ENCODE results near the gene E2F6.

GRCh38 chr2:11465110-11465484 lies 864 bp downstream of the E2F6 start:
- TF ChIP-seq POLR2A (conservative IDR thresholded peaks at IDR 0.05) (no peak), PTRF (tag; IDR thresholded peaks at IDR 0.05) (no peak), ATF7 (IDR thresholded peaks at IDR 0.05) (no peak), CEBPZ (IDR thresholded peaks at IDR 0.05; ENCODE audit: borderline replicate concordance, low read depth, low read length) (no peak), KAT2B (IDR thresholded peaks at IDR 0.05; ENCODE audit: low read depth, low read length) (no peak), PHF20 (IDR thresholded peaks at IDR 0.05; ENCODE audit: partially characterized antibody) (no peak), CTCF (IDR thresholded peaks at IDR 0.05 in 2 of 3, conservative IDR thresholded peaks at IDR 0.05 in 1 of 3; ENCODE audit: insufficient read depth in 2 of 3, low read depth in 1 of 3, low read length in 3 of 3) (no peak), POLR2B (IDR thresholded peaks at IDR 0.05; ENCODE audit: low read depth, partially characterized antibody) (no peak), JUND (IDR thresholded peaks at IDR 0.05; ENCODE audit: borderline replicate concordance, low read depth, low read length) (no peak), JUND (tag; IDR thresholded peaks at IDR 0.05; ENCODE audit: borderline replicate concordance, low read depth, low read length) (no peak), ZNF696 (CRISPR knock-in tag; conservative IDR thresholded peaks at IDR 0.05) (no peak), CBFB (CRISPR knock-in tag; IDR thresholded peaks at IDR 0.05) (no peak), KLF16 (IDR thresholded peaks at IDR 0.05) (no peak)

Measured in K562 (cell line).